ENCODE measurements around the gene DSCAML1.

GRCh38 chr11:117842131-117842941 is 45.3 kb upstream of the DSCAML1 start:
- TF ChIP-seq CTCF (IDR thresholded peaks at IDR 0.05) (no peak), EP300 (IDR thresholded peaks at IDR 0.05; ENCODE audit: low read depth) (no peak)
